Dedifferentiated amniotic fluid mesenchymal stem cell (primary cell): ENCODE measurements around the gene VAV3.

Experiments used
- DNase-seq: peaks from one replicate; pipeline ENCODE4 v3.0.0-alpha.2; 2016; ENCODE audit errors: extremely low spot score

The VAV3 gene

GRCh38 chr1:107974090-107974489 is 9.1 kb upstream of the VAV3 start:
- DNase-seq: no peak

DNA sequence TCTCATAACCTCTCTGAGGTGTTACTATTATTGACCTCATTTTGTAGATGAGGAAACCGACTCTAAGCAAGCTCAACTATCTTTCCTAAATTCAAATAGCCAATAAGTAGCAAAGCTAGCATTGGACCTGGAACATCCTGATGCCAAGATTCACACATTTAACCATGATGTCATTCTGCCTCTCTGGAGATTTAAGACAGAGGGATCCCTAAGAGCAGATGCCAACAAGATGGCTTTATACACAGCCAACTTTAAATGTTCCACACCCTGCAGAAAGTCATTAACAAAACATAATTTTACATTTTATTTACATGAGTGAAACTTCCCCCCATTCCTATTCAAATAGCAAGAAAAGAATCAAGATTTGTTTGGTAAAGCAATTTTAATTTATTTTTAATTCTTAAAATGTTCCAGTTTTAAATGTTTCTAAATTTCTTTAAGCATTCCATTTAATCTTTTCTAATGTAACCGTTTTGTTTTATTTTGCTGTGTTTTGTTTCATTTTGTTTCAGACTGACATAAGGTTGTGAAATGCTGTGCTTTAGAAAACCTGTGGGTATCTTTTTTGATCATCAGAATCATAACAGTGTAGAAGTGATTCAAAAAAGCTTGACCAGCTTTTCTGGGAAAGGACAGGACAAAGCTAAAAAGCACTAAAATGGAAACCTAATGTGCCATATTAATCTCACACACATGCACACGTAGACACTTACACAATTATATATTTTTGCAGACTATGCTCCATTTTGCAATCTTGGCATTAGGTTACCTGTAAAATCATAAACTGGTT is 7.6 kb upstream of the VAV3 start:
- no peak for DNase-seq

GRCh38 chr1:107966550-107966949 is 1.6 kb upstream of the VAV3 start:
- DNase-seq: no peak

- DNase-seq: no peak
These were observed 457 bp downstream of the VAV3 start for GRCh38 chr1:107964336-107965109.

DNA sequence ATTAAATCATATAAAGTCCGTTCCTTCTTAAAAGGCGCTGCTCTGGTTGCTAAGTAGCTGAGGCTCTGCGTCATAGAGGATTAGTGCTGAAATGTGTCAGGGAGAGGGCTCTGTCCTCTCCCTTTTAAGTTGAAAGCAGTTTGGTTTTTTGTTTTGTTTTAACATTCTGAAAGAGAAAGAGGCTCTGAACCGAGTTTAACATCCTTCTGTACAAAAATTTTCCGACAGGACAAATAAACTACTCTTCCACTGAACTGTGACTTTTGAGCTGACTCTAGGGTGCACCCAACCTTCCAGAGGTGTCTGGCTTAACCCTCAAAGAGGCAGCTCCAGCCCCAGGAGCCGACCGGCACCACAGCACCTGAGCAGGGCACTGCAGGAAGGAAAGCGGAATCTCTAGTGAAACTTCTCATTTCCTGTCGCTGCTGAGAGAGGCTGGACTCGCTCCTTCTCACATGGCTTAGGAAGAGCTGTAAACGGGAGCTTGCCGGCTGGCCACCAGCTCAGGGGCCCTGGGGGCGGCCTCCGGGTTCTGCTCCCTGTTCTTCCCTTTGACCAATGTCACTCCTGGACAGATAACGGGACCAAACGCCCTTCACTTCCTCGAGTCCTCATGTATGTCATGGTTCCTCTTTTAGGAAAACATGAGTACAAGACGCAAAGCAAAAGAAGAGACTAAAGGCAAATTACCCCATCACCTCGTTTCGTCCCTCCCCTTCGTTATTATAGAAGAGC is 1.2 kb downstream of the VAV3 start:
- DNase-seq: no peak

DNA sequence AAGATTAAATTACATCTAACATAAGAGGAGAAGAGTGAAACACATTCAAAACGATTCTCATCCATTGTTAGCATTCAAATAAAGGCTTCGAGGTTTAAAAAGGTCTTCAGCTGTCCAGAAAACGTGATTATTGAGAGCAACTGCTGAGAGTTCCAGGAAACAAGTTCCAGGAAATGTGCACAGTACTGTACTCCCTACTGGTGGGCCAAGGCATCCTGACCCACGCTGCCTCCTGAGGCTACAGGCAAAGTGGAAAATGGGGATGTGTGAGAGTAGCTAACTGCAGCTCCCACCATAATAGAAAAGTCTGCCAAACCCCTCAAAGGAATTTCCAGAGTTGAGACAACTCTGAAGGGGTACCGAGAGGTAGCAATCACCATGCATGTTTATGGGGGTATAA is 2.0 kb downstream of the VAV3 start:
- DNase-seq: no peak

GRCh38 chr1:107954719-107955415 is 10.1 kb downstream of the VAV3 start:
- no peak for DNase-seq

- DNase-seq: no peak
These were observed 10.9 kb downstream of the VAV3 start for GRCh38 chr1:107954126-107954525.

- no peak for DNase-seq
These were observed 11.4 kb downstream of the VAV3 start for GRCh38 chr1:107953556-107953955.

DNA sequence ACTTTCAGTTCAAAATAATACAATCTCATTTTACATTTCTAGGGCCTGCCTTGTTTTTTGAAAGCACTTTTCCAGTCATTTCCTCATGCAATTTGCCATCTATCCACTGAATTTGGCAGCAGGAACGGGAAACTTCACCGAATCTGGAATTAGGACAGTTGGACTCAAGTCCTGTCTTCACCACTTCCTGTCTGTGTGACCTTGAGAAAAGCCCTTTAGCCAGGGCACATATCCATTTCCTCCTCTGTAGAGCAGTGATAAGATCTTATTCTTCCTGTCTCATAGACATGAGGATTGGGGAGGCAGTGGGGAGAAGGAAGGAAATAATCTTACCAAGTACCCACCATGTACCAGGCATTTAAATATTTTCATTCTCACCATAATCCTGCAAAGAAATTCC is 12.0 kb downstream of the VAV3 start:
- no peak for DNase-seq

DNA sequence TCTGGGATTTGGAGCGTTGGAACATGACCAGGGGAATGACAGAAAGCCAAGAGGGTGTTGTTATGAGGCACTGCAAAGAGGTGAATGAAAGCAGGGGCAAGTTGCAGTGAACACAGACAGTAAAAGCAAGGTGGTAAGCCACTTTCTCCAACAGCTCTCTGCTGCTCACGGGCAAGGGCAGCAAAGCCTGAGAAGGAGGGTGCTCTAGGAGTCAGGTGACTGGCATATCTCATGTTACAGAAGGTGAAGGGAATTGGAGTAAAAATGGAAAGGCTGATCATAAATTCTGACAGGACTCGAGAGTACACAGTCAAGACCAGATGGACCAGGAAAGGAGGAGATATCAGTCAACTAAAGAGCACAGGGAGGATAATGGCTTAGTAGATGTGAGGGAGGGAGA is 14.5 kb downstream of the VAV3 start:
- DNase-seq: no peak

- DNase-seq: no peak
These were observed 15.3 kb downstream of the VAV3 start for GRCh38 chr1:107949467-107950253.

- DNase-seq: no peak
These were observed 18.2 kb downstream of the VAV3 start for GRCh38 chr1:107946794-107947193.

GRCh38 chr1:107943694-107944093 is 21.3 kb downstream of the VAV3 start:
- no peak for DNase-seq

DNA sequence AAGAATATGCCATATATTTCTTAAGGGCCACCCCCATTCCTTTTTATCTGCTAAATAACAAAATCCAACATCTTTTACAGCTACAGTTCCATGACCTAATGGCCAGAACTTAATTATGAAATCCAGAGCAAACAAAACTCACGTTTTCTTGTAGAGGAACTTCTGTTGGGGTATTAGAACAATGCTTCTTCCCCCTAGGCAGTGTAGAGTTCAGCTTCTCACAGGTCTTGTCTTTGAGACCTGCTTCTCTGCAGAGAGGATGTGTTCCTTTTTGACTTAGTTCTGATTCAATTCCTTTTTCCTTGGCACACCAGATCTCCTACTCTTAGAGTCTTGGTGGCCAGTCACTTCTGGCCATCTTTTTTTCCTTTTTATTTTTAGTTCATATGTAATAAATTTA is 22.2 kb downstream of the VAV3 start:
- DNase-seq: no peak

DNA sequence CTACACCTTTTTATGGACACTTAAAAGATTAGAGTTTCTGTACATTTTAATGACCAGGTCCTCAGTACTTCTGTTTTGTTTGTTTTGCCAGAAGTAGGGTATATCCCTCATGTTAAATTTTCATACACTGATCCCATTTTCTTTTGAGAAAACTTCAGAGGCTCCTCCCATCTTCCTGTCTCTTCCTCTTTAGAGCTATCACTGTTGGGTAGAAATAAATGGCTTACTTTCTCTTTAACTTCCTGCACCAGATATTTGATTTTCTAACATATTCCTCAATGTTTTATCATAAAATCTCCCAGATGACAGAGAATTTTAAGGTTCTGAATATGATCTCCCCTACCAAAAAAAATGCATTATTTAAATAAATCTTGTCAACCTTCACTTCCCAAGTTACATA is 23.4 kb downstream of the VAV3 start:
- no peak for DNase-seq

- no peak for DNase-seq
These were observed 23.9 kb downstream of the VAV3 start for GRCh38 chr1:107941123-107941522.

DNA sequence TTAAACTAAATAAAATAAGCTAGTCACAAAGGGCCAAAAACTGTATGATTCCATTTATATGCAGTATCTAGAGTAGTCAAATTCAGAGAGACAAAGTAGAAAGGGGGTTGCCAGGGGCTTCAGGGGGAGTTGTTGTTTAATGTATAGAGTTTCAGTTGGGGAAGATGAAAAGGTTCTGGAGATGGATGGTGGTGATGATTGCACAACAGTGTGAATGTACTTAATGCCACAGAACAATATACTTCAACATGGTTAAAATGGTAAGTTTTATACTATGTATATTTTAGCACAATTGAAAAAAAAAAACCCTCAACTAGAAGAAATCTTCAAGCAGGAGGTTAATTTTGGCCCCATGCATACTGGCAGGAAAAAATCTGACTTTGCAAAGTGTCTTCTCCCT is 24.3 kb downstream of the VAV3 start:
- DNase-seq: no peak

DNA sequence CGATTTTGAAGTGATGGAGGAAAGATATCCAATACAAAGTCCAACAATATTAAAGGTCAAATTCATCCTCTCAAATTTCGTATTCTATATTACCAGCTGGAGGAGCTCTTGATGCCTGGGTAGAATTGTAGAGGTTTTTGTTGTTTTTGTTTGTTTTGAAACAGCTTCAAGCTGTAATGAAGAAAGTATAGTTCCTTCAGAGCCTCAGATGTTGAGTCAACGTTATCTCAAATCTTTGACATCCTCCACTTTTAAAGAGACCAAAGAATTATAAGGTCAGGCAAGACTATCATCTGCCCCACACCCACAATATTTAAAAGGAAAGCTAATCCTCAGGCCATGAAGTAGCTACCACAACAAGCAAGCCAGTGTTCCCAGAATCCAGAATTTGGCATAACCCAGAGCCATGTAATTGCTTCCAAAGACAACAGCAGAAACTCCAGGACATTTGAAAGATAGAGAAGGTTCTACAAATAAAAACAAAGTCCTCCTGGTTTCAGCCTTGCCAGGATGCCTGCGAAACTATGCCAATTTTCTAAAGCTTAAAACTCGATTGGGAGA is 24.9 kb downstream of the VAV3 start:
- no peak for DNase-seq

GRCh38 chr1:107939256-107939655 is 25.7 kb downstream of the VAV3 start:
- DNase-seq: no peak
